Activated CD4-positive, alpha-beta T cell treated with anti-CD3 and anti-CD28 coated beads, Interleukin-2, amount 50 U/mL, for 48 hours (primary cell): ENCODE measurements around the gene MYMK.

Experiments used
- DNase-seq, 2 experiments: peaks; one replicate each; pipeline ENCODE4 v3.0.0-alpha.2; 2020

MYMK gene

GRCh38 chr9:133477992-133478850 lies 46.5 kb downstream of the MYMK start:
- DNase-seq = no peak

GRCh38 chr9:133477461-133477860 lies 47.3 kb downstream of the MYMK start:
- DNase-seq = no peak

GRCh38 chr9:133476941-133477340 lies 47.8 kb downstream of the MYMK start:
- no peak for DNase-seq

DNA sequence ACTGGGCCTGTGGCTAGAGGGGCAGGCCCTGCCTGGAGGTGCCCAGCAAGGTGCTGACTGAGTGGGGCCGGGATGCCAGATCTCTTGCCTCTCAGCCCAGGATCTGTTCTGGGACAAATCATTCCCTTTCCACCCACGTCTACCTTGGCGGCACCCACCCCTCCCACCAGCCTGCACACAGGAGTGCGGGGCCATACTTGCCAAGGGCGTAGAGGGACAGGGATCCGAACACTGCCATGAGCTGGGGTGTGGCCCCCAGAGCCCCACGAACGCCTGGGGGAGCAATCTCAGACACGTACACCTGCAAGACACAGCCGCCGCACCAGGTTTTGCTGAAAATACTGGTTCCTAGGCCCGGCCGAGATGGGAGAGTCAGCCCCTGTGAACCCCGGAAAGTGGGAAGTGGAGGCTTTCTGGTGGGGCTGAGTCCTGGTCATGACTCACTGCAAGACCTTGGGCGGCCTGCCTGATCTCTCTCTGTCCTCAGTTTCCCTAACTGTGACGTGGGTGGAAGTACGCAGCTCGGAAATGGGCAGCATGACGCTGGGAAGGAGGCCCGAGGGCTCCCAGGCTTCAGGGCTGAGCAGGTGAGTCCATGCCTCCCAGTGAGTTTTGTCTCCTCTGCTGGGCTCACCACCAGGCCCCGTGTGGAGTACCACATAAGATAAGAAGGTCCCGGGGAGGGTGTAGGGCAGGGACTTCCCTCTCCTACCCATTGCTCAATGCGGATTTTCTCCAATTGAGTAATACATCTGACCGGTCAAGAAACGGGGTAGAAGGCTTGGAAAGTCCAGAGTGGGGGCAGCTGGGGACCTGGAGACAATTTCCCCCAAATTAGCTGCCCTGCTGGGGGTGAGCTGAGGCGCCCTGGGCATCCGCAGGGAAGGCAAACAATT lies 48.5 kb downstream of the MYMK start:
- no peak for DNase-seq

DNA sequence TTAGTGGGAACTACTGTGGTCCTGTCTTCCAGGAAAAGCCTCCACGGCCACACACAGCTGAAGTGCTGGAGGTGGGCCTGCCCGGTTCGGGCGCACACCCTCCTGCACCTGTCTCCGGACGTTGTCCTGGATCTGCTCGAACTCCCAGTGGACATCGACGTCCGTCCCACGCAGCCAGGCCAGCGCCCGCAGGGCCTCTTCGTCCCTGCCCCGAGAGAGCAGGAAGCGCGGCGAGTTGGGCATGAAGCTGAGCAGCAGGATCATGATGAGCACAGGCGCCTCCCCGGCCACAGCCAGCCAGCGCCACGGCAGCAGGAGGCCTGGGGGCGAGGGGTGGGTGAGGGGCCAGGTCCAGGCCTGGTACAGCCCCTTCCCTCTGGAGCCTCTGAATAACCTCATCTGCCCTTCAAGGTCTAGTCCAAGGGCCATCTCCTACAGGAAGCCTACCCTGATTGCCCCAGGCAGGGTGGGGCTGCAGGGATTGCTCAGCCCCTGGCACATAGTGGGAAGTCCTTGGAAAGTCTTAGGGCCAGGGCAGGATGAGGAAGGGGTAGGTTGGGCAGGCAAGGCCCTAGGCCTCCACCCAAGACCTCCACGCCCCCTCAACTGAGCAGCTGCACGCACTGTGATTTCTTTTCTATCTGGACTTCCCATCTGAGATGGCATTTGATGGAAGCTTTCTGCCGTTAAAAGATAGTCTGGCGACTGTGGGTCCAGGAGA lies 49.3 kb downstream of the MYMK start:
- DNase-seq = no peak

GRCh38 chr9:133474853-133475252 lies 49.9 kb downstream of the MYMK start:
- no peak for DNase-seq

- DNase-seq = no peak
Measured at GRCh38 chr9:133474215-133474614, 50.5 kb downstream of the MYMK start.

DNA sequence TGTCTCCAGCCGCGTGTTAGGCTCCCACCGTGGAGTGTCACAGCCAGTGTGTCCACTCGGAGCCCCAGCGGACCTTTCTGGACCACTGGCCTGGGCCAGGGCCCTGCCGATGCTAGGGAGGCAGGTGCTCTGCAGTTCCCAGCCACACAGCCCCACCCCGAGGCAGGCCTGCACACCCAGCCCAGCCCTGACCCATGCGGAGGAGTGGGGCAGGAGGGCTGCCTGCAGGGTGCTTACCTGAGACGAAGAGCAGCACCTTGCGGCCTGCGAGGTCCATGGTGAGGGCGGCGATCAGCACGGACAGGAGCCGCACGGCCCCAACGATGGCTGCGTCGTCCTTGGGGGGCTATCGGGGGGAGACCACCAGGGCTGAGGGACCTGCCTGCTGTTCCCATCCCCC lies 51.0 kb downstream of the MYMK start:
- DNase-seq = no peak

DNA sequence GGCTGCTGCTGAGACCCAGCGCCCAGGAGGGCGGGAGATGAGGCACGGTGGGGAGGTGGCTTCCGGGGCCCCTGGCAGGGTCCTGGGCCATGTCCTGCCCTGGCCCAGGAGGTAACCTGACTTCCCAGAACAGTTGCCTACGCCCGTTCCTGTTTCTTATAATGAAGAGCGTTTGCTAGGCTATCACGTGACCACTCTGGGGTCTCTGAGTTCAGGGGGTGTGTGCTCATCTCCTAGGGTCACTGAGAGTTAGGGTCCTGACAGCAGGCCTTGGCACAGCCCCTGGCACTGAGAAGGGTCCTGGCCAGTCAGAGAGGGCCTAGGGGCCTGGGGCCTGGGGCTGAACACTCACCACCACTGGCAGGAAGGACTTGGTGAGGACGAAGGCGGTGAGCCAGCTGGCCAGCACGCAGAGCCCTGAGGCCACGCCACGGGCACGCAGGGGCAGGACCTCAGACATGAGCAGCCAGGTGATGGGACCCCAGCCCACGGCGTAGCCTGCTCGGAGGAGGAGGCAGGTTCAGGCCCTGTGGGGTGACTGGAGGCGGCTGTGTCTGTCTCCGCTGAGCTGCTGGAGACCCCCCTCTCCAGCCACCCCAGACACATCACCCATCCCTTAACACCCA lies 51.9 kb downstream of the MYMK start:
- no peak for DNase-seq

- no peak for DNase-seq
Measured at GRCh38 chr9:133472277-133472645, 52.5 kb downstream of the MYMK start.

GRCh38 chr9:133471551-133472276 lies 53.0 kb downstream of the MYMK start:
- no peak for DNase-seq

GRCh38 chr9:133470988-133471387 lies 53.8 kb downstream of the MYMK start:
- DNase-seq = no peak

GRCh38 chr9:133470427-133470924 lies 54.3 kb downstream of the MYMK start:
- DNase-seq = no peak

- no peak for DNase-seq
Measured at GRCh38 chr9:133468777-133469421, 55.9 kb downstream of the MYMK start.

DNA sequence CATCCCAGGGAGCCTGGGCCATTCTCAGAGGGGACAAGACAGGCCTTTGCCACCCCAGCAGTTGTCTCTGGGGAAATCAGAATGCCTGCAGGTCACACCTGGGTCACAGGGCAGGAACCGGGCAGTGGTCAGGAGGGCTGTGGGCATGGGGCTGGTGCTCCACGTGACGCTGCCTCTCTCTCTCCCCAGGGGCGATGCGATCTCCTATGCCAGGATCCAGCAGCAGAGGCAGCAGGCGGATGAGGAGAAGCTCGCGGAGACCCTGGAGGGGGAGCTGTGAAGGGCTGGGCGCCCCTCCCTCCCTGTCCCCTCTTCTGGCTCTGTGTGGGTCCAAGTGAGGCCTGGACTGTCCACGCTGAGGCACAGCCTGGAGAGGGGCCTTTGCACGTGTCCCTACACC lies 56.4 kb downstream of the MYMK start:
- DNase-seq = no peak

DNA sequence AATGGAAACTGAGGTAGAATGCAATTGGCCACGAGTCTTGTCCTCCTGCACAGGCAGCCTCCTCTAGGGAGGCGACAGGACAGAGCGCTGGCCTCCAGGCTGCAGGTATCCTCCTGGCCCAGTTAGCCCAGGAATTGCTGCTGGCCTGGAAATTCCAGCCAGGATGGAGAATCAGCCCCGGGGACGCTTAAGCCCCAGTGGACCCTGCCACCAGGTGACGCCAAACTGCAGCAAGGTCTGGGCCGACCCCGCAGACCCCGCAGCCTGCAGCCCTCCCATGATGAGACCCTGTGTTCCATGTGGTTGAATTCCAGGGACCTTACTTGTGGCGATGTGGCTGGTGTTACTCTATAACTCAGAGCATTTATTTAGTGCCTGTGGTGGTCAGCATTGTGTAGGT lies 57.7 kb downstream of the MYMK start:
- DNase-seq = no peak

DNA sequence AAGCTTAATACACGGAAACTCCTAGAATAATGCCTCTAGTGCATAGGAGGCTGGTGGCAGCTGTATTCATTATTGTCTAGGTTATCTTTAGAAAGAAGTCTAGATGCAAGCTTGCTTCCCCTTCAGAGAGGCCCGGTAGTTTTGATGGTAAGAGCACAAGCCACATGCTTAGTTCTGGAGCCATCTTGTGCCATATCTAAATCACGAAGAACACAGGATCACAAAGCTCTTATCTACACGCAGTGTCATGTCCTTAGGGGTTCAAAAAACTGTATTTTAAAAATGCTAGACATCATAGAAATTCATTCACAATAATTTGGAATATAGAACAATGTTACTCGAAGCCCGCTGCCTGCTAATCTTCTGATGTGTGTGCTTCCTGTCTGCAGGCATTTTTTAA lies 58.8 kb downstream of the MYMK start:
- no peak for DNase-seq

- no peak for DNase-seq
Measured at GRCh38 chr9:133464638-133465037, 60.1 kb downstream of the MYMK start.
